ENCODE data around the gene HOXC13.

HOXC13 gene

DNA sequence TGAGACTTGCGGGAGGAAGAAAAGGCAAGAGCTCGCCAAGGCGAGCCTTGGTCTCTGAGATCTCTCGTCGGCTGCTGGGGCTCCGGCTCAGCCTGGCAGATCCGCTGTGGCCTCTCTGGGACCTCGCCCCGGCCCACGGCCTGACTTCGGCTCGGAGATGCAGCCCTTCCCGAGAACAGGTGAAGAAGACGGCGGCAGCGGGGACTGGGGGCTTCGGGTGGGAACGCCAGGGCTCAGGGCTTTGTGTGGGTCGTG, 55.3 kb downstream of the HOXC13 start:
- peaks cover 97% of the 10 kb centered on the region for H3K27me3 ChIP-seq (replicated peaks)
- in situ Hi-C loops (cut with HindIII; ENCODE audit: low pct_ligation_motif_present, low sequenced_read_pairs) = no loop called here
- H3K27ac ChIP-seq = no peak overlapping the region
- no peak for DNase-seq
- TF ChIP-seq CTCF (IDR thresholded peaks at IDR 0.05; ENCODE audit: low read depth, low read length, missing control alignments) = no peak
- H3K36me3 ChIP-seq (replicated peaks) = no peaks in the 10 kb centered on the region
- H3K4me3 ChIP-seq (ENCODE audit: low read depth, low read length) = no peak overlapping the region

DNA sequence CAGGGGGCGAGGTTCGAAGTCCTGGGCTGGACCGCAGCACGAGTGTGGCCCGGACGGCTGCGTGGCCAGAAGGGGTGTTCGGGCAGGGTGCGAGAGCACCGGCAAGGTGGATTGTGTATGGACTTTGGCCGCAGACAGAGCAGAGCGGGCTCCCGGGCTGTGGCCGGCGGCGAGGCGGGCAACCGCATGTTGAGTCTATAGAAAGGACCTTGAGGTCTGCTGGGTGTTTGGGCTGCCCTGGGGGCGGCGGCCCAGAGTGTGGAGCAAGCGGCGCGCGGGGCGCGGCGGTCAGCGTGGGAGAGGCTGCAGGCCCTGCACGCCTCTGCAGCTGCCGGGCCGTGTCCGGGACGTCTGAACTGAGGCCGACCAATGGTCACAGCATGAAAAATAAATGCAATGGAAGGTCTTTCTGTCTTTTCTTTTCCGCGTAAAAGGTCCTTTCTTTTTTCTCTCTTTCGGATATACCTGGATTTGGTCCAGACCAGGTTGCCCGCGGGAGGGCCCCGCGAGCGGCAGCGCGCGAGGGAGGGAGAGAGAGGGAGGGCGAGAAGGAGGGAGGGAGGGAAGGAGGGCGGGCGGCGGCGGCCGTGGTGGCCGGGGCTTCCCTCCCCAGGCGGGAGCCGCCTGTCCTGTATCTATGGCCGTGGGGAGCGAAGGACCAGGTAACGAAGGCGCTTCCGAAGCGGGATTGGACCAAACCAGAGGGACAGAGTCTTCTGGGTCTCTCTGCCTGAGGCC, 55.8 kb downstream of the HOXC13 start:
- in situ Hi-C loops (cut with HindIII; ENCODE audit: low pct_ligation_motif_present, low sequenced_read_pairs) = no loop called here
- Histone ChIP-seq H3K27me3 (replicated peaks) (peaks cover 94% of the 10 kb centered on the region), H3K27ac (no peak overlapping the region), H3K36me3 (replicated peaks) (no peaks in the 10 kb centered on the region), H3K4me3 (ENCODE audit: low read depth, low read length) (no peak overlapping the region)
- no peak for DNase-seq
- TF ChIP-seq CTCF (IDR thresholded peaks at IDR 0.05; ENCODE audit: low read depth, low read length, missing control alignments) = no peak

- no peak for TF ChIP-seq CTCF (IDR thresholded peaks at IDR 0.05; ENCODE audit: low read depth, low read length, missing control alignments)
- Histone ChIP-seq H3K36me3 (replicated peaks) (no peaks in the 10 kb centered on the region), H3K4me3 (ENCODE audit: low read depth, low read length) (no peak overlapping the region), H3K27ac (no peak overlapping the region), H3K27me3 (replicated peaks) (peaks cover 94% of the 10 kb centered on the region)
- in situ Hi-C loops (cut with HindIII; ENCODE audit: low pct_ligation_motif_present, low sequenced_read_pairs) = no loop called here
- DNase-seq = no peak
These were observed 56.4 kb downstream of the HOXC13 start for GRCh38 chr12:53995002-53995377.

- no peaks in the 10 kb centered on the region for H3K36me3 ChIP-seq (replicated peaks)
- no peak for DNase-seq
- H3K27ac ChIP-seq = no peak overlapping the region
- no peak for TF ChIP-seq CTCF (IDR thresholded peaks at IDR 0.05; ENCODE audit: low read depth, low read length, missing control alignments)
- in situ Hi-C loops (cut with HindIII; ENCODE audit: low pct_ligation_motif_present, low sequenced_read_pairs) = no loop called here
- H3K27me3 ChIP-seq (replicated peaks) = peaks cover 94% of the 10 kb centered on the region
- H3K4me3 ChIP-seq (ENCODE audit: low read depth, low read length) = peak overlapping the region; percentile 22
These were observed 57.0 kb downstream of the HOXC13 start for GRCh38 chr12:53995378-53996239.

All from brain microvascular endothelial cell (primary cell).